Measurements from ENCODE around the gene SIL1. TPM values are rescaled to one million over a fixed set of nuclear protein-coding genes. Genes with fewer than 3 reads are reported as not detected.

The SIL1 gene
- total and polyA plus RNA-seq, 2 of the 8 experiments (the other 6 are each of a cell fraction or from before 2014, with no cell fraction given): 8.3 to 12.8 TPM

GRCh38 chr5:138952962-138953361 lies 245.2 kb downstream of the SIL1 start:
- Histone ChIP-seq H4K8ac (ENCODE audit: extremely low read depth, insufficient read depth, low read length) (no peak overlapping the region), H3K56ac (replicated peaks; ENCODE audit: insufficient read length, low read depth, low read length) (no peak overlapping the region), H3K14ac (ENCODE audit: insufficient read length) (no peak overlapping the region), H3K9me3 (ENCODE audit: insufficient read depth in 2 of 2, low read depth in 1 of 2, low read length in 1 of 2) (no peaks in the 10 kb centered on the region), H4K91ac (replicated peaks; ENCODE audit: insufficient read length, low read length) (no peak overlapping the region), H2BK12ac (ENCODE audit: low read depth, low read length) (no peak overlapping the region), H2BK20ac (ENCODE audit: low read length) (no peak overlapping the region), H4K5ac (ENCODE audit: insufficient read length, low read depth, low read length) (no peak overlapping the region), H3K23me2 (ENCODE audit: low read depth, low read length) (no peaks in the 10 kb centered on the region), H3K27ac (ENCODE audit: low read depth, low read length) (no peak overlapping the region), H3K79me2 (ENCODE audit: control insufficient read depth in 1 of 2, insufficient read depth in 2 of 2, low read length in 2 of 2) (no peaks in the 10 kb centered on the region), H2AK5ac (ENCODE audit: low read depth, low read length) (no peak overlapping the region), H4K20me1 (replicated peaks in 1 of 2; ENCODE audit: control insufficient read depth in 1 of 2, insufficient read depth in 2 of 2, low read length in 2 of 2) (no peaks in the 10 kb centered on the region), H3K4me3 (ENCODE audit: extremely low read depth in 1 of 4, insufficient read depth in 2 of 4, low read depth in 3 of 4, low read length in 4 of 4) (no peak overlapping the region), H3K9ac (replicated peaks in 1 of 4; ENCODE audit: extremely low read depth in 1 of 4, low read depth in 3 of 4, low read length in 3 of 4) (no peak overlapping the region), H3K4ac (replicated peaks; ENCODE audit: insufficient read length, low read depth, low read length) (no peak overlapping the region), H3K27me3 (replicated peaks in 1 of 4; ENCODE audit: control insufficient read depth in 3 of 4, extremely low read depth in 1 of 4, insufficient read depth in 3 of 4, low read length in 3 of 4) (no peaks in the 10 kb centered on the region), H2BK15ac (ENCODE audit: low read length) (no peak overlapping the region), H2BK120ac (replicated peaks; ENCODE audit: low read depth, low read length) (no peak overlapping the region), H2BK5ac (ENCODE audit: low read depth, low read length) (no peak overlapping the region; the same call in 1 of the 2 replicates), H3K4me1 (replicated peaks in 1 of 4; ENCODE audit: control insufficient read depth in 3 of 4, insufficient read depth in 4 of 4, low read length in 3 of 4) (peaks cover 0 to 11% (median 5%) of the 10 kb centered on the region in 4 experiments; a peak in 4 of 7 replicates), H3K4me2 (ENCODE audit: insufficient read depth in 1 of 2, low read depth in 2 of 2, low read length in 2 of 2) (no peak overlapping the region), H3K23ac (ENCODE audit: insufficient read length) (no peak overlapping the region), H3K79me1 (ENCODE audit: low read depth, low read length) (no peaks in the 10 kb centered on the region; the same call in 1 of the 2 replicates), H2AFZ (ENCODE audit: low read length) (no peak overlapping the region), H3K36me3 (ENCODE audit: control insufficient read depth in 2 of 4, insufficient read depth in 4 of 4, low read length in 3 of 4) (no peaks in the 10 kb centered on the region), H3K18ac (ENCODE audit: extremely low read depth, low read length) (no peak overlapping the region; the same call in 1 of the 2 replicates)
- DNase-seq (ENCODE audit: low read depth in 1 of 2, low spot score in 2 of 2): no peak
- no peak for FAIRE-seq
- ChIA-PET CTCF (ENCODE audit: partially characterized antibody) (interaction anchor here (0.7 to 4.1 kb wide), 10 partner anchors 10 to 324 kb away, joined by 3 to 18 read pairs (median 4); no protein-coding TSS in a partner anchor), POLR2A (ENCODE audit: partially characterized antibody) (interaction anchor here (1.2 kb wide), 1 partner anchor 9 kb away, joined by 3 read pairs; no protein-coding TSS in a partner anchor)
- 88% methylated on average over 6 of the region's 6 CpGs; no CpG with 5 or more reads in 1 of the 2 experiments for WGBS, 2 experiments (ENCODE audit: extremely low coverage in 1 of 2, insufficient coverage in 1 of 2, insufficient read length in 1 of 2, insufficient replicate concordance in 2 of 2, low coverage in 1 of 2, low lambda C conversion rate in 2 of 2, missing lambda C conversion rate in 1 of 2)
- no peak for TF ChIP-seq CHD2 (IDR thresholded peaks at IDR 0.05; ENCODE audit: low read length)
- TF ChIP-seq SRF (IDR thresholded peaks at IDR 0.05; ENCODE audit: low read depth, low read length): no peak
- no peak for TF ChIP-seq CTCF (IDR thresholded peaks at IDR 0.05; ENCODE audit: control extremely low read depth in 1 of 3, insufficient read depth in 1 of 3, low read depth in 1 of 3, low read length in 3 of 3)
- no peak for TF ChIP-seq SAP30 (IDR thresholded peaks at IDR 0.05; ENCODE audit: insufficient read depth, insufficient replicate concordance, low read length)
- TF ChIP-seq FOSL1 (IDR thresholded peaks at IDR 0.05; ENCODE audit: insufficient read depth, low read depth, low read length): no peak
- no peak for TF ChIP-seq CREB1 (IDR thresholded peaks at IDR 0.05)
- TF ChIP-seq MAFK (IDR thresholded peaks at IDR 0.05; ENCODE audit: low read depth, low read length): no peak
- TF ChIP-seq SIX5 (IDR thresholded peaks at IDR 0.05; ENCODE audit: low read depth, low read length): no peak
- no peak for TF ChIP-seq TAF7 (optimal IDR thresholded peaks at IDR 0.05; ENCODE audit: borderline replicate concordance, low read depth, low read length)
- TF ChIP-seq ATF3 (IDR thresholded peaks at IDR 0.05; ENCODE audit: insufficient read depth, low read depth, low read length): no peak
- TF ChIP-seq NANOG (IDR thresholded peaks at IDR 0.05; ENCODE audit: insufficient read depth, low read depth, low read length, poor library complexity, severe bottlenecking): no peak
